Measurements from ENCODE around the gene GAK. TPM values are rescaled to one million over a fixed set of nuclear protein-coding genes. Genes with fewer than 3 reads are reported as not detected.

Gene GAK
- total RNA-seq, 2 experiments from 2014 or later, result 82.9 to 88.0 TPM

GRCh38 chr4:832536-832935 lies 99.6 kb downstream of the GAK start:
- peaks cover 6% of the 10 kb centered on the region for H3K9me3 Mint-ChIP-seq (ENCODE audit: low read depth)
- H3K27ac Mint-ChIP-seq, result no peak overlapping the region
- POLR2A ChIA-PET, result no interaction called here
- no peaks in the 10 kb centered on the region for H3K36me3 Mint-ChIP-seq (ENCODE audit: low read depth)
- DNase-seq, result no peak
- peaks cover 7% of the 10 kb centered on the region for H3K4me1 Mint-ChIP-seq
- no peak for ATAC-seq
- intact Hi-C loops (cut with DNase I, micrococcal nuclease), result no loop called here
- H3K4me3 Mint-ChIP-seq, result no peak overlapping the region
- CTCF ChIA-PET, result no interaction called here
- peaks cover 13% of the 10 kb centered on the region for H3K27me3 Mint-ChIP-seq

GRCh38 chr4:832108-832507 lies 100.0 kb downstream of the GAK start:
- intact Hi-C loops (cut with DNase I, micrococcal nuclease), result no loop called here
- H3K4me1 Mint-ChIP-seq, result peaks cover 7% of the 10 kb centered on the region
- H3K36me3 Mint-ChIP-seq (ENCODE audit: low read depth), result no peaks in the 10 kb centered on the region
- ATAC-seq (no peak), DNase-seq (no peak)
- H3K27me3 Mint-ChIP-seq, result peaks cover 14% of the 10 kb centered on the region
- peaks cover 4% of the 10 kb centered on the region for H3K9me3 Mint-ChIP-seq (ENCODE audit: low read depth)
- no peak overlapping the region for H3K4me3 Mint-ChIP-seq
- POLR2A ChIA-PET, result no interaction called here
- CTCF ChIA-PET, result interaction anchor here (0.8 kb wide), 1 partner anchor 135 kb away, joined by 3 read pairs; no protein-coding TSS in a partner anchor
- H3K27ac Mint-ChIP-seq, result no peak overlapping the region

- peaks cover 7% of the 10 kb centered on the region for H3K4me1 Mint-ChIP-seq
- intact Hi-C loops (cut with DNase I, micrococcal nuclease), result no loop called here
- H3K27ac Mint-ChIP-seq, result no peak overlapping the region
- ATAC-seq (no peak), DNase-seq (no peak)
- no peaks in the 10 kb centered on the region for H3K36me3 Mint-ChIP-seq (ENCODE audit: low read depth)
- ChIA-PET POLR2A (no interaction called here), CTCF (interaction anchor here (0.8 kb wide), 1 partner anchor 135 kb away, joined by 3 read pairs; no protein-coding TSS in a partner anchor)
- peaks cover 14% of the 10 kb centered on the region for H3K27me3 Mint-ChIP-seq
- H3K4me3 Mint-ChIP-seq, result no peak overlapping the region
- peaks cover 4% of the 10 kb centered on the region for H3K9me3 Mint-ChIP-seq (ENCODE audit: low read depth)
Observed at GRCh38 chr4:831483-831805, 100.7 kb downstream of the GAK start.

GRCh38 chr4:830601-831482 lies 101.3 kb downstream of the GAK start:
- ATAC-seq, result no peak
- POLR2A ChIA-PET, result no interaction called here
- H3K9me3 Mint-ChIP-seq (ENCODE audit: low read depth), result peaks cover 3% of the 10 kb centered on the region
- H3K4me3 Mint-ChIP-seq, result no peak overlapping the region
- intact Hi-C loops (cut with DNase I, micrococcal nuclease), result no loop called here
- no peak overlapping the region for H3K27ac Mint-ChIP-seq
- peaks cover 7% of the 10 kb centered on the region for H3K4me1 Mint-ChIP-seq
- H3K27me3 Mint-ChIP-seq, result peaks cover 14% of the 10 kb centered on the region
- no peak for DNase-seq
- CTCF ChIA-PET, result interaction anchor here (0.8 kb wide), 1 partner anchor 136 kb away, joined by 3 read pairs; no protein-coding TSS in a partner anchor
- no peaks in the 10 kb centered on the region for H3K36me3 Mint-ChIP-seq (ENCODE audit: low read depth)

- intact Hi-C loops (cut with DNase I, micrococcal nuclease), result no loop called here
- no peak overlapping the region for H3K27ac Mint-ChIP-seq
- ChIA-PET POLR2A (no interaction called here), CTCF (interaction anchor here (1.0 kb wide), 1 partner anchor 10 kb away, joined by 3 read pairs; no protein-coding TSS in a partner anchor)
- H3K9me3 Mint-ChIP-seq (ENCODE audit: low read depth), result peaks cover 2% of the 10 kb centered on the region
- H3K4me3 Mint-ChIP-seq, result no peak overlapping the region
- H3K27me3 Mint-ChIP-seq, result peaks cover 14% of the 10 kb centered on the region
- H3K36me3 Mint-ChIP-seq (ENCODE audit: low read depth), result no peaks in the 10 kb centered on the region
- peaks cover 7% of the 10 kb centered on the region for H3K4me1 Mint-ChIP-seq
- DNase-seq, result no peak
- no peak for ATAC-seq
Observed at GRCh38 chr4:829761-830600, 102.1 kb downstream of the GAK start.

- DNase-seq, result no peak
- H3K27ac Mint-ChIP-seq, result no peak overlapping the region
- ATAC-seq, result no peak
- intact Hi-C loops (cut with DNase I, micrococcal nuclease), result no loop called here
- H3K4me3 Mint-ChIP-seq, result no peak overlapping the region
- H3K4me1 Mint-ChIP-seq, result peaks cover 7% of the 10 kb centered on the region
- ChIA-PET CTCF (interaction anchor here (1.0 kb wide), 1 partner anchor 10 kb away, joined by 3 read pairs; no protein-coding TSS in a partner anchor), POLR2A (no interaction called here)
- peaks cover 19% of the 10 kb centered on the region for H3K27me3 Mint-ChIP-seq
- peaks cover 2% of the 10 kb centered on the region for H3K9me3 Mint-ChIP-seq (ENCODE audit: low read depth)
- H3K36me3 Mint-ChIP-seq (ENCODE audit: low read depth), result no peaks in the 10 kb centered on the region
Observed at GRCh38 chr4:829291-829690, 102.8 kb downstream of the GAK start.

- POLR2A ChIA-PET, result interaction anchor here (0.7 kb wide), 1 partner anchor 152 kb away, joined by 4 read pairs; no protein-coding TSS in a partner anchor
- peaks cover 2% of the 10 kb centered on the region for H3K9me3 Mint-ChIP-seq (ENCODE audit: low read depth)
- H3K4me3 Mint-ChIP-seq, result no peak overlapping the region
- H3K27me3 Mint-ChIP-seq, result peaks cover 19% of the 10 kb centered on the region
- no peak for ATAC-seq
- DNase-seq, result no peak
- intact Hi-C loops (cut with DNase I, micrococcal nuclease), result no loop called here
- no peaks in the 10 kb centered on the region for H3K36me3 Mint-ChIP-seq (ENCODE audit: low read depth)
- H3K4me1 Mint-ChIP-seq, result peaks cover 7% of the 10 kb centered on the region
- CTCF ChIA-PET, result no interaction called here
- no peak overlapping the region for H3K27ac Mint-ChIP-seq
Observed at GRCh38 chr4:828641-829271, 103.4 kb downstream of the GAK start.

- H3K4me3 Mint-ChIP-seq, result no peak overlapping the region
- no peaks in the 10 kb centered on the region for H3K36me3 Mint-ChIP-seq (ENCODE audit: low read depth)
- ChIA-PET CTCF (no interaction called here), POLR2A (interaction anchor here (0.5 kb wide), 1 partner anchor 173 kb away, joined by 3 read pairs; no protein-coding TSS in a partner anchor)
- ATAC-seq, result no peak
- H3K9me3 Mint-ChIP-seq (ENCODE audit: low read depth), result peaks cover 2% of the 10 kb centered on the region
- peak; percentile 31 for DNase-seq
- intact Hi-C loops (cut with DNase I, micrococcal nuclease), result loop anchor here in 1 of 2 experiments (2.0 kb wide), 1 partner anchor 51 kb away; no protein-coding TSS in a partner anchor
- H3K27ac Mint-ChIP-seq, result no peak overlapping the region
- H3K27me3 Mint-ChIP-seq, result peaks cover 25% of the 10 kb centered on the region
- no peaks in the 10 kb centered on the region for H3K4me1 Mint-ChIP-seq
Observed at GRCh38 chr4:827209-828081, 104.7 kb downstream of the GAK start.

- Mint-ChIP-seq H3K36me3 (ENCODE audit: low read depth) (no peaks in the 10 kb centered on the region), H3K27me3 (peaks cover 33% of the 10 kb centered on the region), H3K27ac (no peak overlapping the region), H3K9me3 (ENCODE audit: low read depth) (peaks cover 2% of the 10 kb centered on the region), H3K4me1 (no peaks in the 10 kb centered on the region), H3K4me3 (no peak overlapping the region)
- ChIA-PET POLR2A (no interaction called here), CTCF (no interaction called here)
- DNase-seq (peak; percentile 30), ATAC-seq (no peak)
- intact Hi-C loops (cut with DNase I, micrococcal nuclease), result loop anchor here in 1 of 2 experiments (2.0 kb wide), 1 partner anchor 52 kb away; no protein-coding TSS in a partner anchor
Observed at GRCh38 chr4:826508-827208, 105.5 kb downstream of the GAK start.

GRCh38 chr4:825971-826330 lies 106.2 kb downstream of the GAK start, which contains the start of gene CPLX1:
TSS of gene CPLX1 (minus strand) at chr4:826129. CDS start at chr4:824522, 1,607 bp downstream.
- Mint-ChIP-seq H3K36me3 (ENCODE audit: low read depth) (no peaks in the 10 kb centered on the region), H3K4me1 (no peaks in the 10 kb centered on the region), H3K4me3 (no peak within 1 kb of the TSS), H3K27ac (no peak within 1 kb of the TSS), H3K27me3 (peaks cover 35% of the 10 kb centered on the region), H3K9me3 (ENCODE audit: low read depth) (peaks cover 2% of the 10 kb centered on the region)
- intact Hi-C loops (cut with DNase I, micrococcal nuclease), result loop anchor here in 1 of 2 experiments (2.0 kb wide), 2 partner anchors 43 to 53 kb away; no protein-coding TSS in a partner anchor
- ATAC-seq (peak; percentile 39), DNase-seq (peak; percentile 60)
- ChIA-PET POLR2A (no interaction called here), CTCF (no interaction called here)

Data from activated CD4-positive, alpha-beta T cell treated with anti-CD3 and anti-CD28 coated beads for 36 hours (primary cell).